GM21381 (cell line): Measurements from ENCODE around the gene C2CD3.

Experiments
- ATAC-seq: cut with Tn5 transposase; IDR thresholded peaks from one replicate; pipeline ENCODE4 v1.9.1; 2021; ENCODE audit warnings: mild to moderate bottlenecking, moderate library complexity; ENCODE audit not compliant: unreplicated experiment

The C2CD3 gene

DNA sequence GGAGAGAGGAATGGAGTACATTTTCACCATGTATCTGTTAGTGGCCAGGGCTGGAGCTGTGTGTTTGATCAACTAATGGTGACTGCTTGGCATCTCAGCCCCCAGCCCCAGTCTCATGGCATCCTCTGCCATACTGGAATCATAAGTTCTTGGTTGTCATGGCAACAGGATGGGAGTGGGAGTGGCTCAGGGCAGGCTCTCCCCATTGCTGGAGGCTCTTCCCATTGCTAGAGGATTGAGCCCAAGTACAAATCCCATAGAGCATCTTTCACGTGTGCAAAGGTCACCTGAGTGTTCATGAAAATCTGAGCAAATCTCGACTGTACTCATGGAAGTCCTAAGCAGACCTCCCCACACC, 205.1 kb downstream of the C2CD3 start:
- no peak for ATAC-seq

DNA sequence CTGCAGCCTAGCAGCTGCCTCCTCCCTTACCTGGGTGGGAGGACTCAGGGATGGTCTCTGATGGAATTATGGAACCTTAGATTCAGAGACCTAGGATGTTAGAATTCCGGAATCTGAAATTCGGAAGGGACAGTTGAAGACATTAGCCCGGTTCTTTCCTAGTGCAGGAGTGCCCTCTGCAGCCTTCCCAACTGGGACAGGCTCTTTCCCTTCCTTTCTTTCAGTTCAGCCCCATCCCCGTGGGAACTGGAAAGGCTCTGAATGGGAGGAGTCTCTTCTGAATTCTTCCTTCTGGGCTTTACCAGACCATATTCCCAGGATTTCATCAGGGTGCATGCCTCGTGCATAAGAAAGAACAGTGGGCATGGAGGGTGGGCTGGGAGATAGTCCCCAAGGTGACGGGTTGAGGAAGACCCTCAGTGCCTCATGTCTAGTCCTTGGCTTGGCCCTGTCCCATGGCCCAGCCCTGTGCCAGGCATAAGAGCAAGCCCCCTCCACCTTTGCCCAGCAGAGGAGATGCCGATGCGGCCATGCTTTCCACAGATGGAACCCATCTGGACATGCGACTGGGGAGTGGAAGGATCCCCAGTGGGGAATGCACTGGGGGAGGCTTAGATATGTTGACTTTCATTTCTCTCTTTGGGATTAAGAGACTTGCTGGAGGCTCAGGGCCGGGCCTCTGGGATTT, 205.6 kb downstream of the C2CD3 start:
- no peak for ATAC-seq

DNA sequence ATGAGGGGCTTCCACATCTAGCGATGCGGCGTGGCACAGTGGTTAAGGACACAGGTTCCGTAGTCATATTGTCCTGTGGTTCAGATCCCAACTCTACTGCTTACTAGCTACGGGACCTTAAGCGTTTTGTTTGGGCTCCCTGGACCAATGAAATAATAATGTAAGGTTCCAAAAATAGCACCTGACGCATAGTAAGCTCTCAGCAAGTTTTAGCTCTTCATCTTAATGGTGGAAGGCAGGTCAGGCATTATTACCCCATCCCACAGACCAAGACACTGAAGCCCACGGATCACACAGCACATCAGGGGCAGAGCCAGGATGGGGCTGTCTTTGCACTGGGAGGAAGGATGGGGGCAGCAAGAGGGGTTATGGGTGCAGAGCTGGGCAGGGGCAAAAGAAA, 206.9 kb downstream of the C2CD3 start:
- ATAC-seq: no peak
